GM18508 (cell line): ENCODE measurements around the gene SPAG16.

Experiments
- ATAC-seq: cut with Tn5 transposase; IDR thresholded peaks from one replicate; pipeline ENCODE4 v1.9.1; 2021; ENCODE audit warnings: moderate number of reproducible peaks; ENCODE audit not compliant: insufficient read depth, unreplicated experiment

Gene SPAG16

DNA sequence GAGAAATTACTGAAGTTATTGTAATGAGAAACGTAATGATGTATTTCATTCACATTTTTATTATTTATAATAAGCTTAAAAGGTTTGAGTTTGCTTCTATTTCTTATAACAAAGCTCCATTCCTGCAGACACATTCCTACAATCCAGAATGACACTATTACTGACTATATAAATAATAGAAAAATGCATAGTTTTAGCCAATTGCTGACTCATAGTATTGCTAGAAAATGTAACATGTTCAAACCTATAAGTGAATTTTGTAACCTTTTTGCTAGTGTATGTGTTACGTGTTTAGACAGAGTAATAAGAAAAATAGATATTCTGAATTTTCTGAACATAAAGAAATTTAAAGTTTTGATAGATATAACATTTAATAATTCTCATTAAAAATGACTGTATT is 1117.3 kb downstream of the SPAG16 start:
- no peak for ATAC-seq

DNA sequence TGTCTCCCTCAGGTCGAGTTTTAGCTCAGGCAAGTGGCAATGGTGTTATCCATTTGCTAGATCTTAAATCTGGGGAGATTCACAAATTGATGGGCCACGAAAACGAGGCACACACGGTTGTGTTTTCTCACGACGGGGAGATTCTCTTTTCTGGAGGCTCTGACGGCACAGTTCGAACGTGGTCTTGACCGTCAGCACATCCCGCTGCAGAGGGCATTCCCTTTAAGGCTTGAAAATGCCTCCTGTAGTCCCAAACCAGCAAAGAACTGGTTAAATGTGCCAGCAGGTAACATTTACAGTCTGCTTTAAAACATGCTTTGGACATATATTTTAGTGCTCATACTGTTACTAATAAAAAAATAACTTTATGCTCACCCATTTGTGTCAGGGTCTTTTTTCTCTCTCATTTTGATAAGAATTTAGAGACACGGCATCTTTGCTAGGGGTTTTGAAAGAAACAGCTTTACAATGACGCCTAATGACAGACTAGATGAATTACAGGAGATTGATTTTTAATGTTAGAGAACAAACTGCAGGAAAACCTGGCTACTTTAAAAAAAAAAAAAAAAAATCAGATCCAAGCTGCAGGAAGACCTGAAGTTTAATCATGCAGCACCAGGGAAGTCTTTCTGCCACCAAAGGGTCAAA is 1126.0 kb downstream of the SPAG16 start:
- no peak for ATAC-seq

DNA sequence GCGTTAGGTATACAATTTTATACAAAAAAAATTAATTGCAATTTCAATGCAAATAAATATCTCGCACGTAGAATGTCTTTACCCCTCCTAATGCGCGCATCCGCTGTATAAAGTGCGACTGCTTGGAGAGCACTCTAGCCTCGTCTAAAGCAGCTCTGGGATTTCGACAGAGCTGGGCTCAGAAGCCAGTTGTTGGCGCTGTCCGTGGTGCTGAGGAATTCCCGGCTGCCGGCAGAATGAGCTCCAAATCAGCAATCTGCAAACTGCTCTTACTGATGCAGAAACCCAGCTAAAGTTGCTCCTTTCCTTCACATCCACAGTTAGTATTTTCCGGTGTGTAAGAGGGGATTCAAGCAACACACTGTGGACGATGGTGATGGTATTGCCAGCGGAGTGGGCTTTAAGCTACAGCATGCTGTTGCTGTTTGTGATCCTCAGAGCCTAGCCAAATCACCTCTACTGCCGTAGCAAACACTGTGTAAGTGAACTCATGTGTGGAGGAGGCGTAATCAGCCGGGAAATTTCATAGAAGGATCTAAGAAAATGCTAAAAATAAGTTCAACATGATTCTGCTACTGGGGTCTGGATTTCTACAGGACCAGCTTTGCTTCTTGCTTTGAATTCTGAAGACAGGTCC is 1126.8 kb downstream of the SPAG16 start, which contains the start of gene VWC2L:
Gene VWC2L (plus strand): TSS at position 137 of the 637 bp plus-strand sequence. CDS start 3,140 bp downstream, outside the sequence.
- no peak for ATAC-seq

DNA sequence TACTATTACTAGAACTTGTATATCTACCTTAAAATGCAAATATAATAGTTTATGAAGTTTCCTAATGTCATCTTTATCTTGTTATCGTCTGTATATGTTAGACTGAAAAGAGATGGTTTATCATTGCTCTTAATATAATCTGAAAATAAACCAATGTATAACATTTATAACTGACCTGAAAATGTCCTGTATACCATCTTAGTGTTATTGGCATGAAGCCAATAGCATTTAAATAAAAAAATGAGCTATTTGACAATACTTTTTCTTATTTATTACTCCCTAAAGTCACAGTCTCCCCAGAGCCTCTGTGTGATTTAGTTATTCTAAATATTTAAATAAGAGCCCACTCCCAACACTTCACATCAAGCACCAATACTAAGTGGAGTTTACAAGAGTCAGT is 1128.4 kb downstream of the SPAG16 start:
- ATAC-seq, result no peak

DNA sequence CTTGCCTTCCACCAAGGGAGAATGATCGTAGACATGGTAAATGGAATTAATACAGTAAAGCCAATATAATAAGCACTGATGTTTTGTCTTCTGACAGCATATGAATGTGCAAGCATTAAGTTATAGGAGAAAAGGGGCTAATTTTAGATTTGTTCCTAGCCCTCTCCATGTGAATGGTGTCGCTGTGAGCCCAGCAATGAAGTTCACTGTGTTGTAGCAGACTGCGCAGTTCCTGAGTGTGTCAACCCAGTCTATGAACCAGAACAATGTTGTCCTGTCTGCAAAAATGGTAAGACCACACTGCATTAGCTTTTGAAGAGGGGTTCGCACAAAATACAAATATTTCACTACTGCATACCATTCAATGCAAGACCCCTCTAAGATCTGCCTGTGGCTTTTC is 1152.2 kb downstream of the SPAG16 start:
- ATAC-seq, result no peak

DNA sequence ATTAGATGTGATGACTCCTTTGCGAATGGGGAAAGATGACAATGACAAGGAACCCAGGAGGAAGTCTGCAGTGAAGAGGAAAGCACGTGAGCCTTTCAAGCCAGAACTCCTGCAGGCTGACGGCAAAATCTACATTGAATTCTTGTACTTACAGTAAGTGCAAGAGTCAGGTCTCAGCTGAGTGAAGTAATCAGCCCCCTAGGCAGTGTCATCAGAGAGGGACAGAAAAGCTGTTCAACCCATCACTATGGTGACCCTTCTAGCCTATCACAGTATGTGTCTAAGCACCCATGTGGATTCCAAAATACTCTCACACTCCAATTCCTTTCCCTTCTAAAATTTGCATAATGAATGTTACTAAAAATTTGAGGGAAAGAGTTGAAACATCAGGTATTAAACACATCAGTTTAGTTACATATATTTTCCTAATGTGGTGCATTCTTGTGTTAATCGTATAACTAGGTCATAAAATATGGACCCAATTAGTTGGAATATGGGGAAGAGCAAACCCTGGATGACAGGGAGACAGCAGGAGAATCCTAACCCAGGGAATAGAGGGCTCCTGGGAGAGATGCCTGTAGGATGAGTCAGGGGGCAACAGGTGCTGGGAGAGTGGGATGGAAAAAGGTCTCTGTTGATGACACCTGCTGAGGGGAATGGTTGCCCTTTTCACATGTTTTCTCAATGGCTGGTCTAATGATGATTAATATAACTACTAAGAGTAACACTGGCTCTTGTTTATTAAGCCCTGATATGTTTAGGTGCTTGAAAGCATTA is 1166.0 kb downstream of the SPAG16 start:
- ATAC-seq, result no peak

DNA sequence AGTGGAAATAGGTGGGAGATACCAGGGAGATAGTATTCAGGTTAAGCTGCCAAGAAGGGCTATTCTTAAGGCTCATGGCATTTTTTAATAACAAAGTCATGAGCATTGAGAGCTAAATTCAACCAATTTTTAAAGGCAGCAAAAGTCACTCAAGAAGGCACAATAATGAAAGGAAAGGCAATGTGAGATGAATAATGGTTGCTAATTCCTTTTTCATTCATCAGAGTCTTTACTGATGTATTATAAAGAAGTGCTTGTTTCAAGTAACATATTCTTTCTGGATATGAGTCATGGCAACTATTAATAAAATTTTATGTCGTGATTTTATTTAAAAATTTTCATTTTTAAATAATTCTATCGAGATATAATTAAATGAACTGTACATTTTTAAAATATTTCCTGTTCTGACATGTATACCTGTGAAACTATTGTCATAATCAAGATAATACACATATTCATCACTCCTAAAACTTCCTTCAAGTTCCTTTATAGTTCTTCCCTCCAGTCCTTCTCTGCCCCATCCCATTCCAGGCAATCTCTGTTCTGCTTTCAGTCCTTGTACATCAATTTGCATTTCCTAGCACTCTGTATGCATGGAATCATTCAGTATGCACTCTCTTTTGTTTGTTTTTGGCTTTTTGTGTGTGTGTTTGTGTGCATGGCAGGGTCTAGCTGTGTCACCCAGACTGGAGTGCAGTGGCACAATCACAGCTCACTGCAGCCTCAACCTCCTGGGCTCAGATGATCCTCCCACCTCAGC is 1167.4 kb downstream of the SPAG16 start:
- ATAC-seq, result no peak
